Activated CD8-positive, alpha-beta memory T cell treated with anti-CD3 and anti-CD28 coated beads for 48 hours (primary cell): ENCODE data around the gene ARMC8.

Source experiments
- DNase-seq, 3 experiments: peaks; one replicate each; pipeline ENCODE4 v3.0.0-alpha.2; 2020; ENCODE audit warnings: low read depth in 2 of 3, low spot score in 2 of 3

Gene ARMC8

DNA sequence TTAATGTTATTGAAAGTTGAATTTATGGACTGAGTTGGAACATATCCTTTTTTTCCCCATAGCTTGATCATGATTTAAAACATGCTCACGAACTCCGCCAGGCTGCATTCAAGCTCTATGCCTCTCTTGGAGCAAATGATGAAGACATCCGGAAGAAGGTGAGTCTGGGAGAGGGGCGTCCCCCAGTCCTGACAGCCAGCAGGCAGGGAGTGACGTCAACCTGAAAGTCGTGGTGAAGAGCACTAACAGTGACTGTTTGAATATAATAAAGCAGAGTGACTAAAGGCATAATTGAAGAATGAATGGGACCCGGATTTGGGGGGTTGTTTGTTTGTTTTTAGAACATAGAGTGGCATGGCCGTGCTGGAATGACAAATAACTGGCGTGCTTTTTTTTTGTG, 57.9 kb downstream of the ARMC8 start:
- no peak for DNase-seq

DNA sequence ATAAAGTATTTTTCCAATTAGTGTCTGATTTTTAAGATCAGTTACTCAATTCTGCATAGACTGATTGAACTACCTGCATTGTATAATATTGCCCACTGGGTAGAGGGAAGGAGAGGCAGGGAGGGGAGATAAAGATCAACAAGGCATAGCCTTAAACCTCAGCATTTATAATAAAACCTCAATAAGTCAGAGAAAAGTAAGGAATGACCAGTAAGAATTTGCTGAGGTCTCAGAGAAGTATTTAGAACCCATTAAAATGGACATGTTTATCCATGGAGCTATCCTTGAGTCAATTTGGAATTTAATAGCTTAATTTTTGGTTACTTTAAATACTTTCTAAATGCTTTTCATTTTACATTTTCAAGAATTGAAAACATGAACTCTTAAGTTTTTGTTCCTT, 62.5 kb downstream of the ARMC8 start:
- DNase-seq = no peak

DNA sequence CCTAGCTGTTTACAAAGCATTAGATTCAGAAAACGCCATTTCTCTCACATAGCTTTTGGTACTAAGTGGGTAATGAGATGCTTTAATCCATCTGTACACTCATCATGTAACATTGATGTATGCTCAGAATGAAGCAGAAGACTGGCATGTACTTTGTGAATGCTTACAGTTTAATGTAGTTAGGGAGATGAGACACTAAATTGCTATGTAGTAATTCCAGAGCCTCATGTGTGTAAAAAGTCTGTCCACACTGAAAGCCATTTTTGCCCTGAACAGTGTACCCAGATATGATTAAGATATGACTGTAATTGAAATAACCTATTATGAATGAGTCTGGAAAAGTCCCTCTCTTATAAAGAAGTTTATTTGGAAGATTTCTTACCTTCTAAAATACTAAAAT, 66.5 kb downstream of the ARMC8 start:
- no peak for DNase-seq

DNA sequence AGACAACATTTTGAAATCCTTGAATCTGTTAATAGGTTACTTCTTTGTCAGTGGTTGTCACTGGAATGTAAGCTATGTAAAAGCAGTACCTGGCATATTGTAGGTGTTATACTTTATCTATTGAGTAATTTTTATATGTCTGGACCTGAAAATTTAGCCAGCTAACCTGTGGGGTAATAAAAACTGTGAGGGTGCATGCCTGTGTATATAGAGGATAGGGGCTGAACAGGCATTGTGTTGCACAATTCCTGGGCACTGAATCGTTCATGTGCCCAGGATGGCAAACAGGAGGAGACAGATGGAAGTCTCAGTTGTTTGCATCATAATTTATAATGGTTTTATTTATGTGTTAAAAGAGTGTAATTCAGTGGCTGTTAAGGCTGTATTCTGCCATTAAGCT, 67.1 kb downstream of the ARMC8 start:
- no peak for DNase-seq

DNA sequence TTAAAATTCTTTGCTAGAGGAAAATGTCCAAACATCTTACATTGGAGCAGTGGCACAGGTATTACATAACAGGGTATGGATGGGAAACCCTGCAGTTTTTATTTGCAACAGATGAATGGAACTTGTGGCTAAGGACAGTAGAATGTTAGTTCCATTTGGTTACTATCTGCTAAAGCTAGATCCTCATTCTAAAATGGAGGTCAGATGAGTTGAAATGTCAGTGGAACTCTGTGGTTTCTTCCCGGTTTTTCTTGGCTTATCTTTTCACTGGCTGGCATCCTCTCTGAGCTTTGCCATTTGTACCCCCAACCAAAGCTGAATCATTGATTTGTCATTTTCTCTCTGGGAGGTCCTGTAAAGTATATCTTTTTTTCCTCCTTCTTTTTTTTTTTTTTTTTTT, 68.9 kb downstream of the ARMC8 start:
- DNase-seq = no peak

DNA sequence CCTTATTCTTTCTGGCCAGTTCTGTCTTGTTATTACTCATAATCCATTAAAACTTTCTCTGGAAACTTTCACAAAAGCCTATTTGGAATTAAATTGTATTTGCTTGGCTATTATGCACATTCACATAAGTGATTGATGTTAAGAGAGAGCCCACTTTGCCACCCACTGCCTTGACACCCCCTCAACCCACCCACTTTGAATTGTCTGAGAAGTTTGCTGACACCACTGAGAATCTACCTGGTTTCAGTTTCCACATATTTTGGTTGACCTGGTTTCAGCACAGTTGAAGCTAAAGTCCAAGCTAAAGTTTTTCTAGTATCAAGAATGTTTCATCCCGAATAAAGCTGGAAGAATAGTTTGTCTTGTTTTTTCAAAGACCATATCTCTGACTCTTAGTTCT, 70.9 kb downstream of the ARMC8 start:
- DNase-seq = no peak

DNA sequence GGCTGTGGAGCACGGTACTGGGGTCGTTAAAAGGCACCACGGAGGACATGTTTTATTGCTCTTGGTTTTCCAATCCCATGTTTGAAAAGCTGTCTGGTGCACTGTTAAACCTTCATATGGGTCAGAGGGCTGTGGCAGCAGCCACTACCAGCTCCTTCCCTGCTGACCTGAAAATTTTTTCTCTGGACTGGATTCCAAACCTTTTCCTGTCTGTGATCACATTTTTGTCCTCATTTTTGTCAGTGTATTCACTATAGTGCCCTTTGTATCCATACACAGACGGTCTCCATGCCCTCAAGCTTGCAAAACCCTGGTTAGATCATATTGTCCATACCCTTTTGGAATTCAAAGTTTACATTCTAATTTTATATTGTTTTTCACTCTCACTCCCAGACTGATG, 72.0 kb downstream of the ARMC8 start:
- DNase-seq = no peak

DNA sequence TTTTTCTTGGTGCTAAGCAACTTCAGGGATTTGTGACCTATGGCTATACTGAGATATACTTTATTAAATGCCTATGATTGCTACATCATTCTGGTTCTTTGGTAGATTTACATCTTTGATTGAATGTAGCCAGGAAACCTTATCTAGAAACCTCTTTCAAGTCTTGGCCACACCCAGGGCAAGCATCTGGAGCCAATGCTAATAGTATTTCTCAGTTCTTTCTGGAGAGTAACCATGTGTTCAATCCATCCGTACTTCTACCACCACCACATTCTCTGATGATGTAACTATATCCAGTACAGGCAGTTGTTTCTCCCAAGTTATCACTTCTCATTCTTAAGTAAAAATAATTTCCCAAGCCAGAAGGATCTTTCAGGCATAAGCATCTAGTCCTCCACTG, 73.5 kb downstream of the ARMC8 start:
- no peak for DNase-seq

DNA sequence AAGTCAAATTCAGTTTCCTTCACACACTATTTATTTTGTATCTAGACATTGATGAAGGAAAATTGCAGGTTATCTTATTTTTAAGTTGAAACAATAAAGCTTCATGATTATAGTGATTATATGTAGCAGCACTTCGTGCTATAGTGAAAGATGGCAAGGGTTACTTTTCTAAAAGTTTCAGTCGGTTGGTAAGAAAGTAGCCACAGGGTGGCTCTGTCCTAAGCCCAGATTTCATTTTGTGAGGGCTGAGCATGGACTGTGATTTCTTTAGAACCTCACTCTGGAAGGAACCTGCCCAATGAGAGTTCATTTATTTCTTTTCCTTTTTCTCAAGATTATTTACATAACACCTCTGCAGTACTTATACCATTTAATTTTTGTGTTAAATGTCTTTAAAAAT, 76.0 kb downstream of the ARMC8 start:
- DNase-seq = no peak

DNA sequence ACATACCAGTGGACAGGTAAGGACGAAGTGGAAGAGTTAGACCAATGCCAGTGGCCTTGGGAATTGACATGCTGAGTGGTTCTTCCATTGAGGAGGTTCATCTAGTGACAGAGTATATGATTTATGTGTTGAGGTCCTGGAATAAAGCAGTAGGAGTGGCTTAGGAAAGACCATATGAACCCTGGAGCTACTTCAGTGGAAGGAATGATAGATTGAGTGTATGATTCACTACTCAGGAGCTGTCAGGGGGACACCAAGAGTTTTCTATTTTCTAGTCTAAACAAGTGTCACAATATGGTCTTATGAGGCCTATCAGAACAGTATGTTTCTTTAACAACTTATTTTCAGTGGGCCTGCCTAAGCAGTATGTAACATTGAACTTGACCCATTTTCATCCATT, 78.6 kb downstream of the ARMC8 start:
- no peak for DNase-seq

DNA sequence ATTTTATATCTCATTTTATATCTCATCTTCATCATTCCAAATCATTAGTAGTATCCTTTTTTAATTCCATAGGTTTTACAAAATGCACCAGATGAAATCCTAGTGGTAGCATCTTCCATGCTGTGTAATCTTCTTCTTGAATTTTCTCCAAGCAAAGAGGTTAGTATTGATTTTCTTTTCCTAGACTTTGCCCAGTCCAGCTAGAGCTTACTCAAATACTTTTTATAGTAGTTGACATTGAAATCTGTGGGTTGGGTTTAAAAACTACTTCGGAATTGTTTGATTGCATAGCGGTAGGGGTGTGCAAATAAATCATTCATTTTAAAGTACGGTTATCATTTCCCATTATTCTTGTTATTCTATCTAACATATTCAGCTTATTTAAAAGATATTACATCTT, 80.0 kb downstream of the ARMC8 start:
- DNase-seq = no peak

DNA sequence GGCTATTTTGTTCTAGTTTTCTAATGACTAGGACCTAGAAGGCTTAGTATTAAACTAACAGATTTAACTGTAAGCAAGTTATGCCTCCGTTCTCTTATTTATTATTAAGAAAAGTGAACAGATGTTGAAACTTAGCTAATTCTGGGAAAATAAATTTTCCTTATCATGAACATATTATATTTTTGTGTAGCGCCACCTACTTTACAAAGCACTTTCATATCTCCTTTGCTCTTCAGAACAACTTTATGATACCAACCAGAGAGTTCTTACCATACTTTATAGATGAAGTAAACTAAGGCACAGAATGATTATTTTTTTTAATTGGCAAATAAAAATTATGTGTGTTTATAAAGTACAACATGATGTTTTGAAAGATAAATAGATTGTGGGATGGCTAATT, 83.1 kb downstream of the ARMC8 start:
- no peak for DNase-seq

DNA sequence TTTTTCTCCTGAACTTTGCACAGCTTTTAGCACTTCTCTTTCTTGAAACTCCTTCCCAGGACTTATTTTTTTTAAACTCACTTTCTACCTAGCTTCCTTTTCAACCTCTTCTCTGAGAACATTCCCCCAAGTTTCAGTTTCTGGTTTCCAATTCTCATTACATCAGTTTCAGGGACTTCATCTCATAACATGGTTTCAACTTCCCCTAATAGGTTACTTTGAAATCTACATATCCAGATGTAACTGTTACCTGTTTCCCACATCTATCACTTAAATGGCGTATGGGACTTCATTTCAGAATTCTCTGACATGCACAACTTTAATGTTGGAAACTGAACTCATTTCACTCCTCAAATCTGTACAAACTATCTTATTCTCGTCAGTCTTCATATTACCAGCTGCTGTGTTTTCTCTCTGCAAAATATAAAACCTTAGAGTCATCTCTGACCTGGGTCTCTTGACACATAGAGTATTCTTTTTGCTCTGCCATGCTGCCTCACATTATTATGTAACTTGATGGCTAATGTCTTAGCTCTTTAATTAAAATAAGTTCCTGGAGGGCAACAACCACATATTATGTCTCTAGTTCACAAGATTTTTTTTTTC, 84.2 kb downstream of the ARMC8 start:
- no peak for DNase-seq

DNA sequence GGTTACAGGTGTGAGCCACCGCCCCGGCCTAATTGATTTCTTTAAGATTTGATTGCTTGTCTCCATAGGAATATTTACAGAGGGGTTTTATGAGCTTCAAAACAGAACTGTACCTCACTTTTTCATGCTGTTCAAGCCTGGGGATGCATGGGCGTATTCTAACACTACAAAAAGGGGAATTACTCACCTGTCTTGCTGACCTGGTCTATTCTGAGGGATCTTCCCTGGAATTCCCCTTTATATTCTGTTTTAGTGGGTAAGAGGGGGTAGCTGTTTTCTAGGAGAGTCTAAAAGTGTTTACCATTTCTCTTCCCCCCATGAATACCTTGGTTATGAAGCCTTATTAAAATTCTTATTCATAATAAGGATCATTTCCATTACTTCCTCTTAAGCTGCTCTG, 94.5 kb downstream of the ARMC8 start:
- DNase-seq = no peak

DNA sequence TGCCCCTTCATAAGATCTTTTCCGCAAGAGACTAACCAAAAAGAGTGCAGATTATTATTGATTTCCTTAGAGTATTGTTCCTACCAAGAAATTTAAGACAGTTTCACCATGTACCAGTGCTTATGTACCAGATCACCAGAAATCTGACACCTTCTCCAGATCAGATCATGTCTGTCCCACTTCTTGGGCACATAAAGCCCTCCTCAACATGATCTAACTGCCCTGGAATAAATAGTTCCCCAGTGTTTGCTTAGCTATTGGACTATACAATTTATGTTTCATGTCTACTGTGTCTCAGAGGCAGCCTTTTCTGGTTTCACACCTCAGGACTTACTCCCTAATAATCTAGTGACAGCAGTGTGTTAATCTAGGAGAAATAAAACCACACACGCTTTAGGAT, 95.7 kb downstream of the ARMC8 start:
- DNase-seq = no peak

DNA sequence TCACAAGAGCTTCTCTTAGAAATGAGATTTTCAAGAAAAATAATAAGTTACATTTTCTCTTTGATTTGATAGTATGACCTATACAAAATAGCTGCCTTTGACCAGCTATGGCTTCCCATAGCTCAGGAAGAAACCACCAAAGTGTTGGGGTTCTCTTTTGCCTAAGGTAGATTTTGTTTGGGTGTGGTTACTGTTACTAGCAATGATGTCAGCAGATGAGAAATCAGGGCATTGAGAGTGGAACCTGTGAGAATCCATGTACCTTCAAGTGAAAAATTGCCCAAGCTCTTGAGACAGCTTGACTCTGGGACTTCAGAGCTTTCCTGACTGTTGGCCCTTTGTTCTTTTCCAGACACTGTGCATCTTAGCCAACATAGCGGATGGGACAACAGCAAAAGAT, 97.0 kb downstream of the ARMC8 start:
- DNase-seq = no peak

DNA sequence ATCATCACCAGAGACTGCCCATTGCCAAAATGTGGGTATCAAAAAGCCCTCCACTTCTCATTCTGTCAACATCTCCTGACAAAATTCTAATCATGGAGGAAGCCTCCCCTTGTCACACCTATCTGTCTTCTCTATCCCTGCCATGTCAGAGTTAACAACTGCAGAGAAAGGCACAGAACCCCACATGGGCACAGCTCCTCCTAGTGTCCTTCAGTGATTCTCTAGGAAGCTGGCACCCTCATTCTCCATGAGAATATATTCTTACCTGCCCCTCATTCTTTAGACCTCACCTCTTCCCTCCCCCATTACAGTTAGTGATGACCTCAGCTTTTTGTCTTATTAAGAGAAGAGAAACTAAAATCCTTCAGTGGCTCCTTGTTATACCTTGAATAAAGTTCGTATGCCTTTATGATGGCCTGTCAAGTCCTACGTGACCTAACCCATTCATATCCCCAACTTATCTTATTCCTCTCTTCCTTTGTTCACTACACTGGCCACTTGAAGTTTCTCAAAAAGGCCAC, 97.9 kb downstream of the ARMC8 start:
- no peak for DNase-seq

DNA sequence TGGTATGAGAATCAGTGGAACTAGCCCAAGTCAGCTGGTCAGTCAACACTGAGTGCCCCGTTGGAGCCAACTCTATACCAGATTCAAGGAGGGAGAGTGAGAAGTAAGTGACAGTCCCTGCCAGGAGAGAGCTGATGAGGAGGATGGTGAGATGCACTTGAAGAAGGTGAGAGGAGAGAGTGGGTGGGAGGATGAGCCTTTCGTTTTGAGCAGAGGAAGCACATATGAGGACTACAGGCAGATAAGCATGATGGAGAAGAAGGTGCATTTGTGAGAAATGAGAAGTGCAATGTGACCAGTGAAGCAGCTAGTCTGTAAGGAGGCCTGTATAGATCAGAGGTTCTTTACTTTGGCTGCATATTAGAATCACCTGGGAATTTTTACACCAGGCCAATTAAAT, 102.2 kb downstream of the ARMC8 start:
- no peak for DNase-seq

DNA sequence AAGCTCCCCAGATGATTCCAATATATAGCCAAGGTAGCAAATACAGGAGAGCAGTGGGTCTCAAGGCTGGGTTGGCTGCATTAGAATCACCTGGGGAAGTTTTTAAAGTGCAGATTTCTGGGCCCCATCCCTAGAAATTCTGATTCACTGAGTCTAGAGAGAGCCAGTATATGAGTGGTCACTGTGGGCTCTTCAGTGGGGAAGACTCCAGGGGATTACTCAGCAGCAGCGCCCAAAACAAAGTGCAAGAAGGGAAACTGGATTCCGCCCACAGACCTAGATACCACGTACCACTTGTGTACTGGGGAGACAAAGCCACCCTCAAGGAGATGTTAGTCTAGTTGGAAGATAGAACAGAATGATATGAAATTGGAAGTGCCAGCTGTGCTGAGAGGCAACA, 102.6 kb downstream of the ARMC8 start:
- no peak for DNase-seq

DNA sequence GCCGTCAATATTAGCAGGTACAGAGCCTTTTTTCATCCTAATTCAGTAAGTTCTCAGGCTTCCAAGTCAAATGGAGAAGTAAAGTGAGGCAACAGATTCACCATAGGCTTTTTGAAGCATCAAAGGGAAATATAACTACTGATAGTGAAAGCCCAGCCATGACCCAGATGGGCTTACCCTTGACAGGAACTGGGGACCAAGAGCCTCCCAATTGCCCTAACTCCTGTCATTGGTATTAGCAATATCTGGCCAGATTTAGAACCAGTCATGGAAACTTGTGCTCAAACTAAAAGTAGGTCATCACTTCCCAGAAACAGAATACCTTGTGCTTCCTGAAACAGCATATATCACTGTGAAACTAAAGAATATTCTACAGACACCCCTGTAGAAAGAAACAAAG, 109.5 kb downstream of the ARMC8 start:
- DNase-seq = no peak

DNA sequence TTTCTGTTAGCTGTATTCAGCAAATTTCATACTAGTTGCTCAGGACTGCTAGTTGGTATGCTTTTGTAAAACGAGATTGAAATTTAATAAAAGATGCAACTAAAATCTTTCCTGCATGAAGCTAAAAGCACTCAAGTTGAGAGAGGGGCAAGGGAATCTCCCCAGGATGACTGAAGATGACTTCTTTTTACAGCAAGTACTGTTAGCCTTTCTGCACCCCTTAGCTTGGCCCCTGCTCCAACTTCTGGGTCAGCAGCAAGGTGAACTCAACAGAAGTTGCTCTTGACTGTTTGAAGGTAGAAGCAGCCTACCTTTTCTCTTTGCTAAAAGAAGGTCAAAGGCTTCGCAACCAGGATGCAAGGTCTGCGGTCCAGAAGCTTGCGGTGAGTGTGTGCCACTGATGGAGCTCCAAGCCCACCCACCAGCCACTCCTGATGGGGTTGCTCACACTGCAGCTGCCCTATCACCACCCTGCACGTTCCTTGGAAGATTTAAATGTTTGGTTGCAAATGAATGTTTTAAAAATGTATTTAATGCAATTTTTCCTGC, 110.0 kb downstream of the ARMC8 start:
- DNase-seq = no peak

DNA sequence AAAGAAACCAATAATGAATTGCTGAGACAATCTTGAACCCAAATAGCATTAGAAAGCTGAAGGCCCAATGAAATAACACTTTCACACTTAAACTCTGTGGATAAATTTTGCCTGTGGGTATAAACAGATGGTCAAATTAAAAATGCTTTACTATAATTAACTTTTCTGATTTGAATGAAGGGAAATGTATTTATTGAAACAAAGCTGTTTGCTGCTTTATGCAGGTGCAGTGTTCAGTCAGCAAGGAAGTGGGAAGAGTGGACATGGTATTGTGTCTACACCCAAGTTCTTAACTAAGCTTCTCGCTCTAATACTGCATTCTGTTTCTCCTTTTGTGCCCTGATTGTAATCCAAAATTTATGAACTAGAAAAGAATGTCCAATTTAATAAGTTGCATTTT, 110.8 kb downstream of the ARMC8 start:
- no peak for DNase-seq

DNA sequence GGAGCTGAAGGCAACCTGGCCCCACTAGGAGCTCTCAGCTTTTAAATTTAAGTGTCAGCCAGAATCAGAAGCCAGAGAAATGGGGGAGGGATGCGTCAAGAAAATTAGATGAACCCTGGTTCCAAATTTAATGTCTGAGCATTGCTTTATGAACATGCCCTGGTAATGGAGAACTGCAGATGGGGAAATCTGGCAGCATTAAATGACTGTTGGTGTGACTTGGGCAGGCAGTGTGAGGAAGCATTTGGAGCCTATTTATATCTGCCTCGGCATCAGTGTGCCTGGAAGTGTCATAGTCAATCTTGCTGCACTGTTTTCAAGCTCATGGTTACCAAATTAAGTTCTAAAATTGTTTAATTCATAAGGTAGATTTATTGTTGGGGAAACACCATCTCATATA, 113.5 kb downstream of the ARMC8 start:
- no peak for DNase-seq

DNA sequence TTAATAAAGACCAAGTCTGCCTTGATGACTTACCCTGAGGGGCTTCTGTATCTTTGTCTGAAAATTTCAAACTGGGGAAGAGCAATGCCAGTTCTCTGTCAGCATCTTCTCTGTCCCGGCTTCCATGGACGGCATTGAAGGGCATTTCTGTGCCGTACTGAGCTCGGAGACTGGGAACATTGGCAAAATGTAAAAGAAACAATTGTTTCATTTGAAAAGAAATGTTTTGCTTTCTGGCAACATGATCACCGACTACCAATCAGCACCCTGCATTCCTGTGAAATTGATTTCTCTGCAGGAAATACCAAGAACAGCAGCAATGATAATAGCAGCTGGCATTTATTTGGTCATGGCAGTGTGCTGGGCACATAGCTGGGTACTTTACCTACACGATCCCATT, 116.4 kb downstream of the ARMC8 start:
- DNase-seq = no peak
